PC-3 (cell line): Measurements from ENCODE around the gene OR51E1. TPM values are rescaled to one million over a fixed set of nuclear protein-coding genes. Genes with fewer than 3 reads are reported as not detected.

Source experiments
- ATAC-seq: fragments of 200-7000 bp; cut with Tn5 transposase; 2 replicates; pipeline ENCODE4 v1.9.1; 2020; ENCODE audit warnings: mild to moderate bottlenecking, moderate library complexity
- BruUV-seq: library from RNA; stranded (reverse); fragments of 400-500 nt; replicated peaks from 2 replicates; lab custom pipeline; 2021; lab: Mats Ljungman, UMichigan
- CTCF ChIA-PET: fragments of 300-600 bp; sonication (Branson Sonifier 250); formaldehyde crosslinking; loops from one replicate; lab custom pipeline; 2022; ENCODE audit warnings: antibody characterized with exemption; lab: Charles Lee
- POLR2A ChIA-PET: fragments of 300-600 bp; sonication (Branson Sonifier 250); formaldehyde crosslinking; loops from one replicate; lab custom pipeline; 2022; ENCODE audit warnings: antibody characterized with exemption; ENCODE audit not compliant: unreplicated experiment; lab: Charles Lee
- DNase-seq: peaks from one replicate; pipeline ENCODE4 v3.0.0-alpha.2; 2015
- H2AFZ ChIP-seq: fragments of 300-600 bp; sonication (generic); 2 replicates; pipeline ENCODE4 v1.6.0; 2016; ENCODE audit warnings: antibody characterized with exemption, low read length
- H3F3A ChIP-seq: fragments of 300-600 bp; sonication (generic); one replicate; pipeline ENCODE4 v1.6.0; 2017; ENCODE audit warnings: antibody characterized with exemption, low read length, control low read depth, mild to moderate bottlenecking; ENCODE audit not compliant: unreplicated experiment
- H3K27ac ChIP-seq: fragments of 300-600 bp; sonication (generic); 2 replicates; pipeline ENCODE4 v1.5.1; 2016; ENCODE audit warnings: mild to moderate bottlenecking, low read length
- H3K27me3 ChIP-seq: fragments of 300-600 bp; sonication (generic); 2 replicates; pipeline ENCODE4 v1.6.1; 2016; ENCODE audit warnings: low read length, mixed read lengths
- H3K36me3 ChIP-seq: fragments of 300-600 bp; sonication (generic); 2 replicates; pipeline ENCODE4 v1.6.1; 2016; ENCODE audit warnings: low read depth, mixed run types, low read length, mixed read lengths
- H3K4me1 ChIP-seq: fragments of 300-600 bp; sonication (generic); 2 replicates; pipeline ENCODE4 v1.5.1; 2016; ENCODE audit warnings: low read length; ENCODE audit not compliant: insufficient read depth
- H3K4me2 ChIP-seq: fragments of 300-600 bp; sonication (generic); 2 replicates; pipeline ENCODE4 v1.6.0; 2016; ENCODE audit warnings: low read length
- H3K4me3 ChIP-seq: fragments of 300-600 bp; sonication (generic); 2 replicates; pipeline ENCODE4 v1.5.1; 2016; ENCODE audit warnings: mild to moderate bottlenecking, low read length, mixed read lengths
- H3K79me2 ChIP-seq: fragments of 300-600 bp; sonication (generic); 2 replicates; pipeline ENCODE4 v1.6.1; 2017; ENCODE audit warnings: low read length, mixed read lengths
- H3K9ac ChIP-seq: fragments of 300-600 bp; sonication (generic); 2 replicates; pipeline ENCODE4 v1.6.0; 2016; ENCODE audit warnings: mild to moderate bottlenecking, low read length
- H3K9me2 ChIP-seq: fragments of 300-600 bp; sonication (generic); replicated peaks from 2 replicates; pipeline ENCODE4 v1.6.1; 2016; ENCODE audit warnings: mixed run types, low read length, mixed read lengths
- H3K9me3 ChIP-seq: fragments of 300-600 bp; sonication (generic); 2 replicates; pipeline ENCODE4 v1.6.1; 2016; ENCODE audit warnings: low read length, mixed read lengths
- H4K20me1 ChIP-seq: fragments of 300-600 bp; sonication (generic); 2 replicates; pipeline ENCODE4 v1.6.1; 2016; ENCODE audit warnings: low read length, mixed read lengths
- CTCF ChIP-seq: fragments of 300-600 bp; sonication (generic); conservative IDR thresholded peaks from 2 replicates; pipeline ENCODE4 v1.5.1; 2017; ENCODE audit warnings: antibody characterized with exemption, low read depth, mild to moderate bottlenecking, low read length
- EZH2 ChIP-seq: fragments of 300-600 bp; sonication (generic); IDR thresholded peaks from one replicate; pipeline ENCODE4 v1.6.1; 2017; ENCODE audit warnings: antibody characterized with exemption, mild to moderate bottlenecking, low read length; ENCODE audit not compliant: unreplicated experiment
- EZH2phosphoT487 ChIP-seq: fragments of 300-600 bp; sonication (generic); IDR thresholded peaks from 2 replicates; pipeline ENCODE4 v1.6.1; 2018; ENCODE audit warnings: mild to moderate bottlenecking, antibody characterized with exemption, low read length, borderline replicate concordance
- intact Hi-C: fragments of 100-400 bp; cut with micrococcal nuclease; formaldehyde crosslinking; loops from 2 replicates; pipeline ENCODE4 v1.9.0; 2023
- total RNA-seq: library from RNA; depleted of rRNA; stranded (reverse); fragments of >200 nt; gene quantifications from 2 replicates; pipeline ENCODE4 v1.2.3, GENCODE V29; 2014

The OR51E1 gene
- total RNA-seq, 1 experiment from 2014 or later: not detected

- H3K9me2 ChIP-seq: no peaks in the 10 kb centered on the region
- no peaks in the 10 kb centered on the region for H4K20me1 ChIP-seq
- H3K36me3 ChIP-seq: no peaks in the 10 kb centered on the region
- H3K4me3 ChIP-seq: no peak overlapping the region
- no peaks in the 10 kb centered on the region for H3F3A ChIP-seq
- H3K4me1 ChIP-seq: no peaks in the 10 kb centered on the region
- H3K4me2 ChIP-seq: no peak overlapping the region
- TF ChIP-seq EZH2phosphoT487: no peak
- no peak for TF ChIP-seq CTCF
- no peak for TF ChIP-seq EZH2
- POLR2A ChIA-PET: no interaction called here
- no peak overlapping the region for H3K27ac ChIP-seq
- CTCF ChIA-PET: no interaction called here
- ATAC-seq: no peak
- no peaks in the 10 kb centered on the region for H3K9me3 ChIP-seq
- no TSS peak for BruUV-seq
- no peak overlapping the region for H2AFZ ChIP-seq
- DNase-seq: no peak
- H3K27me3 ChIP-seq: peaks cover 4% of the 10 kb centered on the region; the same call in 1 of the 2 replicates
- no peaks in the 10 kb centered on the region for H3K79me2 ChIP-seq
- intact Hi-C loops: no loop called here
- no peak overlapping the region for H3K9ac ChIP-seq
These were observed 451 bp downstream of the OR51E1 start for GRCh38 chr11:4644233-4644632.

- Histone ChIP-seq H2AFZ (no peak overlapping the region), H3K9me2 (no peaks in the 10 kb centered on the region), H3K4me1 (no peaks in the 10 kb centered on the region), H3K4me2 (no peak overlapping the region), H3K9me3 (no peaks in the 10 kb centered on the region), H4K20me1 (no peaks in the 10 kb centered on the region), H3K9ac (no peak overlapping the region), H3K4me3 (no peak overlapping the region), H3F3A (no peaks in the 10 kb centered on the region), H3K27ac (no peak overlapping the region), H3K79me2 (no peaks in the 10 kb centered on the region), H3K36me3 (no peaks in the 10 kb centered on the region), H3K27me3 (peaks cover 4% of the 10 kb centered on the region; the same call in 1 of the 2 replicates)
- ChIA-PET POLR2A (no interaction called here), CTCF (no interaction called here)
- ATAC-seq (no peak), DNase-seq (no peak)
- no TSS peak for BruUV-seq
- intact Hi-C loops: no loop called here
- TF ChIP-seq EZH2phosphoT487 (no peak), EZH2 (no peak), CTCF (no peak)
These were observed 2.2 kb downstream of the OR51E1 start for GRCh38 chr11:4645974-4646373.

DNA sequence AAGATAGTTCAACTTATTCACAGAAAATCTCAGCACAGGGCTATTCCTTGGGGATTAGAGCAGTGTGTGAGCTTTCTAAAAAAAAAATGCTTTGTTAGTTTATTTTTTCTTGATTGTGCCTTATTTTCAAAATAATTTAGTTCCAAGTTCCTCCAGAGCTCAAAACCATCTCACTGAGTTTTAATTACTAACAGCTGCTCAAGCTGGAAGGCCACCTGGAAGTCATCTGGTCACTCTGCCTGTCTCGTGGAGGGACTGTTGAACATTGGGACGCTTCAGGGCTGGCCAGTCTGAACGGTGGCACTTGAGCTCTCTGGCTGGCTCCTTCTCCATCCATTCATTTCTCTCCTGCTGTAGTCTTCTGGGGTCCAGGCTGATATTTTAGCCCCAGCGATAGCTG lies 4.0 kb downstream of the OR51E1 start:
- no peaks in the 10 kb centered on the region for H3F3A ChIP-seq
- CTCF ChIA-PET: no interaction called here
- no peak overlapping the region for H2AFZ ChIP-seq
- no peaks in the 10 kb centered on the region for H3K4me1 ChIP-seq
- H4K20me1 ChIP-seq: no peaks in the 10 kb centered on the region
- intact Hi-C loops: no loop called here
- ATAC-seq: no peak
- H3K9ac ChIP-seq: no peak overlapping the region
- no peaks in the 10 kb centered on the region for H3K36me3 ChIP-seq
- 0 out of 2 replicates have a peak, but pooled peaks cover 4% of the 10 kb centered on the region for H3K27me3 ChIP-seq
- no TSS peak for BruUV-seq
- no peak overlapping the region for H3K4me2 ChIP-seq
- DNase-seq: no peak
- H3K9me2 ChIP-seq: no peaks in the 10 kb centered on the region
- no peak overlapping the region for H3K4me3 ChIP-seq
- no peak overlapping the region for H3K27ac ChIP-seq
- POLR2A ChIA-PET: no interaction called here
- TF ChIP-seq CTCF (no peak), EZH2 (no peak), EZH2phosphoT487 (no peak)
- H3K79me2 ChIP-seq: no peaks in the 10 kb centered on the region
- H3K9me3 ChIP-seq: no peaks in the 10 kb centered on the region
